ENCODE measurements around the gene ILDR1. TPM values are rescaled to one million over a fixed set of nuclear protein-coding genes. Genes with fewer than 3 reads are reported as not detected.
A peak's percentile ranks its signal among the peaks of the same experiment; 100 is the strongest.

The ILDR1 gene
- total and polyA plus RNA-seq, 2 donors (not counting 3 experiments of a cell fraction or from before 2014, with no cell fraction given), result not detected

DNA sequence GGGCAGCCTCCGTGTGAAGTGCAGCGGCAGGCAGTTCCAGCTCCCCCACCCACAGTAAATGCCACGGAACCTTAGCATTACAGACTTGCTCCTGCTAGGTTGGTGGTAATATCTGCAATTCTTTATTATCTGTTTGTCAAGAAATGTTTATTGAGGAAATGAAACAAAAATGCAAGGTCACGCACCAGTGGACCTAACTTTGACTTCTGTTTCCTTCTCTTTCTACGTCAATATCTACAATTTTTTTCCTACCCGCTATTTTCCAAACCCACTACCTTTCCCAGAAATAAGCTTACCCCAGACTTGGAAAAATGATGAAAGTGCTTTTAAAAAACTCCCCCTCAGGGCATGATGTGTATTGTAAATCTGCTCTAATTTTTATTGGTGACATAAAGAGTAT is 18.9 kb downstream of the ILDR1 start:
- H3K79me2 ChIP-seq (ENCODE audit: control insufficient read depth, insufficient read depth, low read length), result no peaks in the 10 kb centered on the region
- ChIA-PET POLR2A (no interaction called here), CTCF (no interaction called here)
- no peaks in the 10 kb centered on the region for H4K20me1 ChIP-seq (replicated peaks; ENCODE audit: control insufficient read depth, extremely low read depth, insufficient read depth, low read length)
- FAIRE-seq (peak; percentile 61), DNase-seq (ENCODE audit: low read depth, low spot score) (no peak)
- no peaks in the 10 kb centered on the region for H3K36me3 ChIP-seq (ENCODE audit: control insufficient read depth in 2 of 2, extremely low read depth in 1 of 2, insufficient read depth in 2 of 2, low read length in 2 of 2)
- no peaks in the 10 kb centered on the region for H3K9me3 ChIP-seq (replicated peaks; ENCODE audit: control insufficient read depth, insufficient read depth, low read length)
- H2AFZ ChIP-seq (ENCODE audit: low read depth, low read length), result no peak overlapping the region
- no peak overlapping the region for H3K9ac ChIP-seq (replicated peaks; ENCODE audit: extremely low read depth, insufficient read depth, low read length)
- H3K4me2 ChIP-seq (ENCODE audit: insufficient read depth, low read length), result no peak overlapping the region
- no peak overlapping the region for H3K27ac ChIP-seq (ENCODE audit: insufficient read depth, low read depth, low read length)
- TF ChIP-seq GATA2 (IDR thresholded peaks at IDR 0.05; ENCODE audit: insufficient read depth, insufficient read length, low read depth, low read length) (no peak), POLR2A (IDR thresholded peaks at IDR 0.05; ENCODE audit: low read depth, low read length) (no peak), MYC (IDR thresholded peaks at IDR 0.05; ENCODE audit: low read depth, low read length) (no peak), POLR2AphosphoS5 (IDR thresholded peaks at IDR 0.05; ENCODE audit: insufficient read depth, low read depth, low read length) (no peak), JUN (IDR thresholded peaks at IDR 0.05; ENCODE audit: borderline replicate concordance, insufficient read depth, insufficient read length, low read depth) (no peak)
- no peak overlapping the region for H3K4me3 ChIP-seq (replicated peaks in 1 of 3; ENCODE audit: insufficient read depth in 1 of 3, low read depth in 1 of 3, low read length in 3 of 3)
- peaks cover 0 to 7% of the 10 kb centered on the region in 2 experiments for H3K27me3 ChIP-seq (ENCODE audit: control insufficient read depth in 2 of 2, insufficient read depth in 2 of 2, low read length in 2 of 2)
- dilution Hi-C loops (cut with MboI; ENCODE audit: extremely low pct_ligation_motif_present, low sequenced_read_pairs) (no loop called here), intact Hi-C loops (cut with micrococcal nuclease) (no loop called here)
- no peaks in the 10 kb centered on the region for H3K9me1 ChIP-seq (replicated peaks; ENCODE audit: control insufficient read depth, extremely low read depth, insufficient read depth, low read length)
- H3K4me1 ChIP-seq (ENCODE audit: control insufficient read depth, extremely low read depth, insufficient read depth, low read length), result peaks cover 22% of the 10 kb centered on the region
- BruUV-seq (replicated peaks), result no TSS peak

DNA sequence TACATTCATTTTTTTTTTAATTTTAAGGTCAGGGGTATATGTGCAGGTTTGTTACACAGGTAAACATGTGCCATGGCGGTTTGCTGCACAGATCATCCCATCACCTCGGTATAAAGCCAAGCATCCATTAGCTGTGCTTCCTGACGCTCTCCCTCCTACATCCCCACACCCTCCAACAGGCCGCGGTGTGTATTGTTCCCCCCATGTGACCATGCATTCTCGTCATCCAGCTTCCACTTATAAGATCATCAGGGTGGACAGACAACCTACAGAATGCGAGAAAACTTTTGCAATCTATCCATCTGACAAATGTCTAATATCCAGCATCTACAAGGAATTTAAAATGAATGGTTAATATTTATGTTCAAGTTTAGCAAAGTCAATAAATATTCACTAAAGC is 19.4 kb downstream of the ILDR1 start:
- Histone ChIP-seq H3K9me3 (replicated peaks; ENCODE audit: control insufficient read depth, insufficient read depth, low read length) (no peaks in the 10 kb centered on the region), H3K4me1 (ENCODE audit: control insufficient read depth, extremely low read depth, insufficient read depth, low read length) (peaks cover 27% of the 10 kb centered on the region), H3K79me2 (ENCODE audit: control insufficient read depth, insufficient read depth, low read length) (no peaks in the 10 kb centered on the region), H3K9ac (replicated peaks; ENCODE audit: extremely low read depth, insufficient read depth, low read length) (no peak overlapping the region), H3K9me1 (replicated peaks; ENCODE audit: control insufficient read depth, extremely low read depth, insufficient read depth, low read length) (no peaks in the 10 kb centered on the region), H3K27ac (ENCODE audit: insufficient read depth, low read depth, low read length) (no peak overlapping the region), H4K20me1 (replicated peaks; ENCODE audit: control insufficient read depth, extremely low read depth, insufficient read depth, low read length) (no peaks in the 10 kb centered on the region), H3K4me2 (ENCODE audit: insufficient read depth, low read length) (no peak overlapping the region), H3K27me3 (ENCODE audit: control insufficient read depth in 2 of 2, insufficient read depth in 2 of 2, low read length in 2 of 2) (peaks cover 0 to 7% of the 10 kb centered on the region in 2 experiments), H3K4me3 (replicated peaks in 1 of 3; ENCODE audit: insufficient read depth in 1 of 3, low read depth in 1 of 3, low read length in 3 of 3) (no peak overlapping the region), H3K36me3 (ENCODE audit: control insufficient read depth in 2 of 2, extremely low read depth in 1 of 2, insufficient read depth in 2 of 2, low read length in 2 of 2) (no peaks in the 10 kb centered on the region), H2AFZ (ENCODE audit: low read depth, low read length) (no peak overlapping the region)
- intact Hi-C loops (cut with micrococcal nuclease), result no loop called here
- DNase-seq (ENCODE audit: low read depth, low spot score) (no peak), FAIRE-seq (no peak)
- CTCF ChIA-PET, result interaction anchor here (1.2 kb wide), 1 partner anchor 20 kb away, joined by 3 read pairs; no protein-coding TSS in a partner anchor
- dilution Hi-C loops (cut with MboI; ENCODE audit: extremely low pct_ligation_motif_present, low sequenced_read_pairs), result no loop called here
- POLR2A ChIA-PET, result no interaction called here
- TF ChIP-seq POLR2AphosphoS5 (IDR thresholded peaks at IDR 0.05; ENCODE audit: insufficient read depth, low read depth, low read length) (no peak), FOS (IDR thresholded peaks at IDR 0.05; ENCODE audit: borderline replicate concordance, insufficient read depth, low read length) (no peak), MYC (IDR thresholded peaks at IDR 0.05; ENCODE audit: low read depth, low read length) (no peak), JUN (IDR thresholded peaks at IDR 0.05; ENCODE audit: borderline replicate concordance, insufficient read depth, insufficient read length, low read depth) (no peak), EZH2 (IDR thresholded peaks at IDR 0.05; ENCODE audit: borderline replicate concordance, low read depth, low read length, severe bottlenecking) (no peak), POLR2A (IDR thresholded peaks at IDR 0.05; ENCODE audit: low read depth, low read length) (no peak), GATA2 (IDR thresholded peaks at IDR 0.05; ENCODE audit: insufficient read depth, insufficient read length, low read depth, low read length) (no peak)
- TF ChIP-seq, protein P1, sequence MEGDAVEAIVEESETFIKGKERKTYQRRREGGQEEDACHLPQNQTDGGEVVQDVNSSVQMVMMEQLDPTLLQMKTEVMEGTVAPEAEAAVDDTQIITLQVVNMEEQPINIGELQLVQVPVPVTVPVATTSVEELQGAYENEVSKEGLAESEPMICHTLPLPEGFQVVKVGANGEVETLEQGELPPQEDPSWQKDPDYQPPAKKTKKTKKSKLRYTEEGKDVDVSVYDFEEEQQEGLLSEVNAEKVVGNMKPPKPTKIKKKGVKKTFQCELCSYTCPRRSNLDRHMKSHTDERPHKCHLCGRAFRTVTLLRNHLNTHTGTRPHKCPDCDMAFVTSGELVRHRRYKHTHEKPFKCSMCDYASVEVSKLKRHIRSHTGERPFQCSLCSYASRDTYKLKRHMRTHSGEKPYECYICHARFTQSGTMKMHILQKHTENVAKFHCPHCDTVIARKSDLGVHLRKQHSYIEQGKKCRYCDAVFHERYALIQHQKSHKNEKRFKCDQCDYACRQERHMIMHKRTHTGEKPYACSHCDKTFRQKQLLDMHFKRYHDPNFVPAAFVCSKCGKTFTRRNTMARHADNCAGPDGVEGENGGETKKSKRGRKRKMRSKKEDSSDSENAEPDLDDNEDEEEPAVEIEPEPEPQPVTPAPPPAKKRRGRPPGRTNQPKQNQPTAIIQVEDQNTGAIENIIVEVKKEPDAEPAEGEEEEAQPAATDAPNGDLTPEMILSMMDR (IDR thresholded peaks at IDR 0.05; ENCODE audit: extremely low read depth in 1 of 2, insufficient read depth in 1 of 2, low read depth in 1 of 2, low read length in 2 of 2), result no peak
- TF ChIP-seq, protein P2, sequence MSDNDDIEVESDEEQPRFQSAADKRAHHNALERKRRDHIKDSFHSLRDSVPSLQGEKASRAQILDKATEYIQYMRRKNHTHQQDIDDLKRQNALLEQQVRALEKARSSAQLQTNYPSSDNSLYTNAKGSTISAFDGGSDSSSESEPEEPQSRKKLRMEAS (IDR thresholded peaks at IDR 0.05; ENCODE audit: insufficient read depth, insufficient read length), result no peak
- no TSS peak for BruUV-seq (replicated peaks)
